ENCODE results near the gene DIS3L2. TPM values are rescaled to one million over a fixed set of nuclear protein-coding genes. Genes with fewer than 3 reads are reported as not detected.
"Not testable (repeated sequence)": the region's sequence is repeated elsewhere in the genome, so short reads cannot be mapped to it uniquely, and the experiment has no call there.

Gene DIS3L2
- total RNA-seq, 2 donors from 2014 or later = 21.6 to 30.2 TPM

DNA sequence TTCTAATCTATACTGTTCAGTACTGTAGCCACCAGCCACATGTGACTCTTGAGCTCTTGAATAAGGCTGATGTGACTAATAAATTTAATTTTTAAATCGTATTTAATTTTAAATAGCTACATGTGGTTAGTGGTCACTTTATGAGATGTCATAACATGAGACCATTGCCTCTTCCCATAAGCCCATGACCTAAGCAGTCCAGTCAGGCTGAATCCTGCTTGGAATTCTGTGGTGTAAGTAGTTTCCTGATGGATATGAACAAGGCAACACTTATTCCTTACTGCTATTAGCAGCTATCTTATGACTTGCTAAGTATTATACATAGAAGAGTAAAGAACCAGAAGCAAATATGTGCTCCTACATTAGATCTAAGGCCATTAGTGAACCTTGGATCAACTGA lies 150.0 kb downstream of the DIS3L2 start:
- ATAC-seq (replicated peaks) = no peak
- no peak overlapping the region for H3K4me3 Mint-ChIP-seq

DNA sequence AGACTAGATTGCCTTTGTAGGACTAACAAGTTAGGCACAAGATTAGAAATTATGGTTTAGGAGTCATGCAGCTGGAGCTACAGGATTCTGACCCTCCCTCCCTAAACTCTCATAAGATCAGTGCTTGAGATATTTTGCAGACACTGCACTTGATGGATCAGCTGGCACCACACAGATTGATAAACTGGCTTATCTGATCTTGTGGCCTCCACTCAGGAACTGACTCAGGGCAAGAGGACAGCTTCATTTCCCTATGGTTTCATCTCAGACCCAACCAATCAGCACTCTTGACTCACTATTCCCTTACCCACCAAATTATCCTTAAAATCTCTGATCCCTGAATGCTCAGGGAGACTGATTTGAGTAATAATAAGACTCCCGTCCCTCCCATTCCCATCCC lies 152.3 kb downstream of the DIS3L2 start:
- H3K36me3 Mint-ChIP-seq (ENCODE audit: low read depth) = no peaks in the 10 kb centered on the region
- H3K4me1 Mint-ChIP-seq = peaks cover 27% of the 10 kb centered on the region
- H3K9me3 Mint-ChIP-seq = no peaks in the 10 kb centered on the region
- H3K4me3 Mint-ChIP-seq = no peak overlapping the region
- peak; percentile 69 for ATAC-seq (replicated peaks)
- H3K27ac Mint-ChIP-seq = no peak overlapping the region
- no peaks in the 10 kb centered on the region for H3K27me3 Mint-ChIP-seq

More for the DNA sequence above, 150.0 kb downstream of the DIS3L2 start:
- no peaks in the 10 kb centered on the region for H3K9me3 Mint-ChIP-seq
- H3K4me1 Mint-ChIP-seq = peaks cover 22% of the 10 kb centered on the region
- H3K27me3 Mint-ChIP-seq = no peaks in the 10 kb centered on the region
- H3K27ac Mint-ChIP-seq = no peak overlapping the region
- H3K36me3 Mint-ChIP-seq (ENCODE audit: low read depth) = no peaks in the 10 kb centered on the region

DNA sequence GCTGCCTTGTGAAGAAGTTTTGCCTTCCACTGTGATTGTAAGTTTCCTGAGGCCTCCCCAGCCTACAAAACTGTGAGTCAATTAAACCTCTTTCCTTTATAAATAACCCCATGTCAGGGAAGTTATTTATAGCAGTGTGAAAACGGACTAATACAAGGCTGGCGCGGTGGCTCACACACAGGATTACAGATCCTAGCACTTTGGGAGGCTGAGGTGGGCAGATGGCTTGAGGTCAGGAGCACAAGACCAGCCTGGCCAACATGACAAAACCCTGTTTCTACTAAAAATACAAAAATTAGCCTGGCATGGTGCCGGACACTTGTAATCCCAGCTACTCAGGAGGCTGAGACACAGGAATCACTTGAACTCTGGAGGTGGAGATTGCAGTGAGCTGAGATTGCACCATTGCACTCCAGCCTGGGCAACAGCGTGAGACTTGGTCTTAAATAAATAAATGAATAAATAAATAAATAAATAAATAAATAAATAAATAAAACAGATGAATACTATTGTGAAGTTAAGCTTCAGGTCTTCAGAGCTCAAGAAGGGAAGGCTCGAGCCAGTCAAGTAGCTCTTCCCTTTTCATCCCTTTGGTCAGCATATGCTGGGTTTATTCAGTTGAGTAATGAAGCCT lies 154.3 kb downstream of the DIS3L2 start:
- not testable (repeated sequence) for H3K9me3 Mint-ChIP-seq; ATAC-seq (replicated peaks); H3K27me3 Mint-ChIP-seq; H3K27ac Mint-ChIP-seq; H3K4me3 Mint-ChIP-seq; H3K36me3 Mint-ChIP-seq (ENCODE audit: low read depth)
- H3K4me1 Mint-ChIP-seq = peaks cover 29% of the 10 kb centered on the region

DNA sequence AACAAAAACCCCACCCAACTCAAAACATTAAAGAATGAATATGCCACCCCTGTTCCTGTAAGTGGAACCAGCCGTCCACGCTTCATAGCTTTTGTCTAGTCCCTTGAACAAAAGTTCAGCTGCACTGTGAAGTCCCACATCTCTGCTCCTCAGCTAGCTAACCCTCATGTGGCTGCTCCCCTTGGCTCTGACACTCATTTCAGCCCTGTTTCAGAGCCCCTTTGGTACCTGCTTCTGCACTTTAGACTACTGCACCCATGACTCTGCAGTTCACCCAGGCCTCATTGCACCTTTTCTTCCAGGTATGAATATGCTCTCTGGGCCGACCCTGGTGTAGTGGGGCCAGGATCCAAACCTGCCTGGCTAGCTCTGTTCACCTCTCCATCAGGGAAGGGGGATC lies 155.3 kb downstream of the DIS3L2 start:
- H3K9me3 Mint-ChIP-seq = no peaks in the 10 kb centered on the region
- H3K27me3 Mint-ChIP-seq = no peaks in the 10 kb centered on the region
- no peak overlapping the region for H3K27ac Mint-ChIP-seq
- H3K4me1 Mint-ChIP-seq = peaks cover 35% of the 10 kb centered on the region
- peaks cover 5% of the 10 kb centered on the region for H3K36me3 Mint-ChIP-seq (ENCODE audit: low read depth)
- ATAC-seq (replicated peaks) = no peak
- no peak overlapping the region for H3K4me3 Mint-ChIP-seq

DNA sequence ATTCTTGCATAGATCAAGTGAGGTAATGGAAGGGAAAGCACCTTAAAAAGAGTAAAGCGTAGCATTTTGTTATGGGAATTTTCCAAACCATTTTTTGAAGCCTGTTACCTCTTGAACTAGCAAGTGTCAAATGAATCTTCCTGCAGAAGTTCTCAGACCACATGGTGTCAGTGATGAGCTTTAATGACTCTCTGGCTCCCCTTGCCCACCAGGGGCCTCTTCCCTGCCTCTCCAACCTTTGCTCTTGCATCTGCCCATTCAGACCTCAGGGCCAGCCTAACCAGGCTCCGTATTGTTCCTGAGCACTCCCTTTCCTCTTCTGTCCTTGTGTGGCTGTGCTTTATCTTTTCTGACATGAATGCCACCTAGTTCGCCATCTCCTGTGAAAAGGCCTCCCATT lies 155.9 kb downstream of the DIS3L2 start:
- Mint-ChIP-seq H3K4me1 (peaks cover 34% of the 10 kb centered on the region), H3K27ac (no peak overlapping the region), H3K4me3 (no peak overlapping the region), H3K27me3 (no peaks in the 10 kb centered on the region), H3K36me3 (ENCODE audit: low read depth) (peaks cover 5% of the 10 kb centered on the region), H3K9me3 (no peaks in the 10 kb centered on the region)
- no peak for ATAC-seq (replicated peaks)

DNA sequence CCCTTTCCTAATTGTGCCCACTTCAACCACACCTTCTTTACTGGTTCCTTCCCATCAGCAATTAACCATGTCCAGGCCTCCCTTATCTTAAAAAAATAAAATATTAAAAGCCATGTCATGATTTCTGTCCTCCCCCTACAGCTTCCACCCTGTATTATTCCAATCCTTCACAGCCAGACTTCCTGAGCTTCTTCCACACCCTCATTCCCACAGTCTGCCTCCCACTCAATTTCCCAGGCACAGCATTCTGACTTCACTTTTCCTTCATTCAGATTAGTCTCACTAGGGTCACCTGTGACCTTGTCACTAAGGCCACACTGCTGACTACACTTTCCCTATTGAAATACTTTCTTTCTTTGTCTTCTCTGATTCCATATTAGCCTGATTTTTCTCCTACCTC lies 159.4 kb downstream of the DIS3L2 start:
- H3K36me3 Mint-ChIP-seq (ENCODE audit: low read depth) = peaks cover 5% of the 10 kb centered on the region
- peak overlapping the region; percentile 17 for H3K27ac Mint-ChIP-seq
- no peaks in the 10 kb centered on the region for H3K27me3 Mint-ChIP-seq
- no peak for ATAC-seq (replicated peaks)
- no peaks in the 10 kb centered on the region for H3K9me3 Mint-ChIP-seq
- no peak overlapping the region for H3K4me3 Mint-ChIP-seq
- H3K4me1 Mint-ChIP-seq = peaks cover 13% of the 10 kb centered on the region

DNA sequence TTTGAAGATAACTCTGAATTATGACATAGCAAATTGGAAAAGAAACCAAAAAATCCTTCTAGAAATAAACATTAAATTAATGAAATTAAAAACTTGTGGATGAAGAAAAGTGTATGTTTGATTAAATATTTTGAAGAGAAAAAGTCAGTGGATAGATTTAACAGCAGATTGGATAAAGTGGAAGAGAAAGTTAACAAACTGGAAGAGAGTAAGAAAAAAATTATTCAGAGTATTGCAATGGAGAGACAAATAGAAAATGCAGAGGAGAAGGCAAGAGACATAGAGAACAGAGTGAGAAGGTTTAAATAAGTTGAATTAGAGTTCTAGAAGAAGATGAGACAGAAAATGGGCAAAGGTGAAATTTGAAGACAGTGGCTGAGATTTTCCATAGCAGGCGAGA lies 162.8 kb downstream of the DIS3L2 start:
- ATAC-seq (replicated peaks) = no peak
- Mint-ChIP-seq H3K4me1 (peaks cover 8% of the 10 kb centered on the region), H3K27ac (no peak overlapping the region), H3K4me3 (no peak overlapping the region), H3K36me3 (ENCODE audit: low read depth) (peaks cover under 1% of the 10 kb centered on the region), H3K27me3 (no peaks in the 10 kb centered on the region), H3K9me3 (no peaks in the 10 kb centered on the region)

DNA sequence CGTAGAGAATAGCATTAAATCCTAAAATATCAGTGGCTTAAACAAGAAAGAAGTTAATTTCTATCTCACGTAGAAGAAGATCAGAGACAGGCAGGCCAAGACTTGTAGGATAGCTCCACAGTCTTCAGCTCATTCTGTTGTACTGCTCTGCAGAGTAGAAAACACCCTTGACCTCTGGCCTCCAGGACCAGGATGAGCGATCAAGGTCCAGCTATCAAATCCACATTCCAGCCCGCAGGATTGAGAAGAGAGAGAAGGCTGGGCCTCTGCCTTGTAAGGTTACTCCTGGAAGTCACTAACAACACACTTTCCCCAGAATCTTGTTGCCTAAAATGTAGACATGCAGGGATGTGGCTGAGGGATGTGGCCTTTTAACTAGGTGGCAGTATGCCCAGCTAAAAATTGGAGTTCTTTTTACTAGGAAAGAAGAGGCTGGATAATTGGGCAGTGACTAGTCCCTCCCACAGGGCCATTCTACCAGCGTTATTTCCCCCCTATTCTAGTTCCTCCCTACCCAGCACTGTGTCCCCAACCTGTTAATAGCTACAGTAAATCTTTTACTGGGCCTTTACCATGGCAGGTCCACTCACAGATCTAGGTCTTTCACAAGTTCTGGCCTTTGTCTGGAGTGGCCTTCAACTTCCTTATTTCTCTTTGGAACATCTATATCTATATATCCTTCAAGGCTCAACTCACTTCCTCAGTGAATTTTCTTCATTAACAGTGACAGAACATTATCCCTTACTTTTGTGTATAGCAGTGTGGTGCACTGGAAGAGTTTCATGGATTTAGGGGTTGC lies 165.0 kb downstream of the DIS3L2 start:
- ATAC-seq (replicated peaks) = no peak
- H3K4me1 Mint-ChIP-seq = peaks cover under 1% of the 10 kb centered on the region
- H3K4me3 Mint-ChIP-seq = no peak overlapping the region
- H3K27ac Mint-ChIP-seq = no peak overlapping the region
- H3K36me3 Mint-ChIP-seq (ENCODE audit: low read depth) = peaks cover 14% of the 10 kb centered on the region
- H3K9me3 Mint-ChIP-seq = no peaks in the 10 kb centered on the region
- no peaks in the 10 kb centered on the region for H3K27me3 Mint-ChIP-seq

DNA sequence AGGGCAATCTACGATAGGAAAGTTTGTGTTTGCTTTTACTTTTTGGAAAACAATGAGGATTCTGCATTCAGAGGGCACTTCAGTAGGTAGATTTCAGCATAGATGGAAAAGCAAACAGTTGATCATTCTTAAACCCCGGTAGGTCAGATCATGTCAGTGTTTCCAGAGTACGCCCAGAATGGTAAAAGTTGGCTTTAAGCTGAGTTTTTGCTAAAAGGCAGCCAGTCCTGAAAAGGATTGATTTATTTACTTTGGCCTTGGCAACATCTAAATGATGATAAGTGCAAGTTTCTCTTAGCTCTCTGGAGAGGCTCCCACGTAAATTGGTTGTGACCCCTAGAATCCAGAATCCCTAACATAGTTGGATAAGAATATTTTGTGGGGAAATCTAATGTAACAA lies 168.0 kb downstream of the DIS3L2 start:
- no peak overlapping the region for H3K27ac Mint-ChIP-seq
- no peaks in the 10 kb centered on the region for H3K4me1 Mint-ChIP-seq
- peaks cover 30% of the 10 kb centered on the region for H3K36me3 Mint-ChIP-seq (ENCODE audit: low read depth)
- H3K27me3 Mint-ChIP-seq = no peaks in the 10 kb centered on the region
- no peak overlapping the region for H3K4me3 Mint-ChIP-seq
- no peak for ATAC-seq (replicated peaks)
- H3K9me3 Mint-ChIP-seq = no peaks in the 10 kb centered on the region

DNA sequence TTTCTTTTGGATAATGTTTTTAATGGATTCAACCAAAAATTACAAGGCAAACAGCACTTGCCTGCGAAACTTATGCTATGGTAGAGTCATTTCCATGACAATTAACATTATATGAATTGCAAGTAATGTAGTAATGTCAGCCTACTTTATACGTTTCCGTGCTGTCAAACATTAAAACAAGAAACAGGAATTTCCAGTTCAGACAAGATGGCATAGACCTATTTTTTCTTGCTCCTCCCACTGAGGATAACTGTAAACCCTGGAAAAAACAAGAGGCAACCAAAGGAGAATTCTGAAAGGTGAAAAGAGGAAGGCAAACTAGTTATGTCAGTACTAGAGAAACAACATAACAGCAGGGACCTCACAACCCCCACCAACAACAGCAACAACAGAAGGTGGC lies 170.7 kb downstream of the DIS3L2 start:
- Mint-ChIP-seq H3K27me3 (no peaks in the 10 kb centered on the region), H3K9me3 (no peaks in the 10 kb centered on the region), H3K36me3 (ENCODE audit: low read depth) (peaks cover 30% of the 10 kb centered on the region), H3K4me1 (peaks cover 6% of the 10 kb centered on the region), H3K27ac (no peak overlapping the region), H3K4me3 (no peak overlapping the region)
- no peak for ATAC-seq (replicated peaks)

DNA sequence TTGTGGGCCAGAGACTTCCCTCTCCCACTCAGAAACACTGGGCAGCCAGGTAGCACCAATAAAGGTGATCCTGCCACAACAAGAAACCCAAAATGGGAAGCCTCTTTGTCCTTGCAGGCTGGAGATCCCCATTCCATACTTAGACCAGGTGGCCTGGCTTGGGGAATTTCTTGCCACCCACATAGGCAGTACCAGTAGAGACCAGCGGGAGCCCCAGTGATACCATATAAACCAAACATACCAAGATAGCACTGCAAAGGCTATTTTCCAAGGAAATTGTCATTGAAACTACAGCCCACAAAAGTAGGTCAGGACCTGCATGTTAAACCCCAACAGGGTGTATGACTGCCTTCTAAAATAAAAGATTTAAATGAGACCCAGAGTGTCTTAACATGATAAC lies 171.6 kb downstream of the DIS3L2 start:
- no peak overlapping the region for H3K4me3 Mint-ChIP-seq
- ATAC-seq (replicated peaks) = no peak
- no peaks in the 10 kb centered on the region for H3K9me3 Mint-ChIP-seq
- peaks cover 30% of the 10 kb centered on the region for H3K36me3 Mint-ChIP-seq (ENCODE audit: low read depth)
- H3K27me3 Mint-ChIP-seq = no peaks in the 10 kb centered on the region
- no peak overlapping the region for H3K27ac Mint-ChIP-seq
- H3K4me1 Mint-ChIP-seq = peaks cover 6% of the 10 kb centered on the region

DNA sequence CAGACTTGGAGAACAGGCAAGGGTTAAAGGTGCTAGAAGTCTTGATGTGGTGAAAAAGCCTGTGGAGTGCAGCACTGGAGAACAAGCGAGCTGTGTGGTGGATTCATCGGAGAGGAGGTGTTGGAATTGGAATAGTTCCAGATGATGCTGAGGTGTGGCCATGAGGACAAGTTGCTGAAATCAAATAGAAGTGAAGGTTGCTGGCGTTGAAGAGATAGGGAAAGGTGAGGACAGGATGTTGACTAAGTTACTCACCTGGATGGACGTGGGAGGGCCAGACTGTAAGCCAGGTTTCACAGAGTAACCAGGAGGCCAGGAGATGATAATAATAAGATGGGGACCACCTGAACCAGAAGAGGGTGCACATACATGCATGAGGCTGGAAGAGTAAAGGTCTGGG lies 173.4 kb downstream of the DIS3L2 start:
- H3K9me3 Mint-ChIP-seq = no peaks in the 10 kb centered on the region
- H3K27me3 Mint-ChIP-seq = no peaks in the 10 kb centered on the region
- H3K4me1 Mint-ChIP-seq = peaks cover 18% of the 10 kb centered on the region
- H3K36me3 Mint-ChIP-seq (ENCODE audit: low read depth) = peaks cover 30% of the 10 kb centered on the region
- H3K4me3 Mint-ChIP-seq = no peak overlapping the region
- ATAC-seq (replicated peaks) = no peak
- no peak overlapping the region for H3K27ac Mint-ChIP-seq

DNA sequence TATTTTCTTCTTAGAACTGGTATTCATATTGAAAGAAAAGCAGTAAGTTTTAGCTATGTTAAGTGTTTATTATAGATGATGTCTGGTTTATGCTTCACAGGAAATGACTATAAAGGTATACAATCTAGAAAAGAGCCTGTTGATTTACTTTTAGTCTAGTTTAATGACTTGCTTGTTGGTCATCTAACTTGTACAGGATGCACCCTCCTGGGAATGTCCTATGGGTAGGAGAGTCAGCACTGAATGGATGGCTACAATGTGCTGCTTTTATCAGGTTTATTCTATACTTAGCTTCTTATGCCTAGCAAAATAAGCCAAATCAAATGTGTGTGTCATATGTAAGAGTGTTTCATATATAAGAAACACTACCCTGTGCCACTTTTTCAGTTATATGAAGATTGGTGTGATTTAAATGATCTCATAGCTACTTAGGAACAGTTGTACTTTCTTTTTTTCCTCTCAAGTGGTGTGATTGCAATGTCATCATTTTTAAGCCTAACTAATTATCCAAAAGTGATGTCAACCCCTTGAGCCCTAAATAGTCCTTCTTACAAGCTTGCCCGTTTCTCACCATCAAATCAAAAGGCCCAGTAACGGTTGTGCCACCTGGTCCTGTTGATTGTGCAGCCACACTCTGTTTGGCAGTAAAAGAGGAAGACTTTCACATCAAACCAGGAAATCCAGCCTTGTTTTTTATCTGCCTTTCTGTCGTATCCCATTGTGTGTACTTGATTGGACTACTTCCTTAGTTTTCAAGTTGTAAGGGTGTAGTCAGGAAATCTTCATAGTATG lies 176.0 kb downstream of the DIS3L2 start:
- Mint-ChIP-seq H3K9me3 (no peaks in the 10 kb centered on the region), H3K4me3 (no peak overlapping the region), H3K27ac (no peak overlapping the region), H3K4me1 (peaks cover 18% of the 10 kb centered on the region), H3K27me3 (no peaks in the 10 kb centered on the region), H3K36me3 (ENCODE audit: low read depth) (peaks cover 6% of the 10 kb centered on the region)
- no peak for ATAC-seq (replicated peaks)

DNA sequence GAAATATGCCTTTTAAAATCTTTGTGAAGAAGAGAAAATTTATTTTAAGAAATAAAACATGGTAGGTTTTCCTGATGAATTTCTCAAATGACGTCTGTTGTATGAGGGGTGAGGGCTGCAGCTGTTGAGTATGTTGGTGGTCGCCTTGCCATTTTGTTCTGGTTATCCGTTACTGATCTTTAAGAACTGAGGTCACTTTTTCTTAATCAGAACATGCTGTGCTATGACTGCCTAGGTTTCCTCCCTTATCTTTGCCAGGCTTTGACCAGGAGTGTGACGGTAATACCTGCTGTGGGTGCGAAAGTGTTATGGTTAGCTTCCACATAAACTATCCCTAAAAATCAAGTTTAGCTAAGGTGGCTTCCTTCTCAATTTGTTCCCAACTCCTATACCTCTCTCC lies 176.9 kb downstream of the DIS3L2 start:
- H3K27me3 Mint-ChIP-seq = no peaks in the 10 kb centered on the region
- no peak overlapping the region for H3K4me3 Mint-ChIP-seq
- H3K36me3 Mint-ChIP-seq (ENCODE audit: low read depth) = no peaks in the 10 kb centered on the region
- H3K4me1 Mint-ChIP-seq = peaks cover 18% of the 10 kb centered on the region
- H3K27ac Mint-ChIP-seq = no peak overlapping the region
- no peaks in the 10 kb centered on the region for H3K9me3 Mint-ChIP-seq
- ATAC-seq (replicated peaks) = no peak

DNA sequence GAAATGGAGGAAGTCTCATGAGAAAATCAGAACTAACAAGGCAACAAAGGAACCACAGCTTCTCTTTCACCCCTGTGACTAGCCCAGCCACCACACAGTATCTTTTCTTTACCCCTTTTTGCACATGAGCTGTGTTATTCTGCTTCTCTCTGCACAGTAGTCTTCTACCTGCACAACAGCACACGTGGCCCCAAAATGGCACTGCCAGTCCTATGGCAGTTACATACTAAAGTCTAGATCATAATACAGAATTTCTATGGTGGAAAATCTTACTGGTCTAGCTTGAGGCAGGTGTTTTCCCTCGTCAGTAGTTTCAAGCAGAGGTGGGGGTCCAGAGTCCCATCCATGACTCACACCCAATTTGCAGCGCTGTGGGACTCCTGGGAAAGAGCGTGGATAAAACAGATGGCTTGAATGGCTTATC lies 177.7 kb downstream of the DIS3L2 start:
- ATAC-seq (replicated peaks) = no peak
- no peak overlapping the region for H3K27ac Mint-ChIP-seq
- no peaks in the 10 kb centered on the region for H3K36me3 Mint-ChIP-seq (ENCODE audit: low read depth)
- H3K27me3 Mint-ChIP-seq = no peaks in the 10 kb centered on the region
- no peaks in the 10 kb centered on the region for H3K9me3 Mint-ChIP-seq
- peaks cover 18% of the 10 kb centered on the region for H3K4me1 Mint-ChIP-seq
- H3K4me3 Mint-ChIP-seq = no peak overlapping the region
